Measurements from ENCODE around the gene SDC1. TPM values are rescaled to one million over a fixed set of nuclear protein-coding genes. Genes with fewer than 3 reads are reported as not detected.
A peak's percentile ranks its signal among the peaks of the same experiment; 100 is the strongest.

The SDC1 gene
- total RNA-seq, 4 donors from 2014 or later: 0.50 to 5.4 (median 1.6) TPM

- no peak for TF ChIP-seq CTCF (IDR thresholded peaks at IDR 0.05)
- no peak for ATAC-seq (ENCODE audit: low FRiP score)
- DNase-seq (ENCODE audit: low spot score): no peak
Observed at GRCh38 chr2:20227894-20228505, 3.1 kb upstream of the SDC1 start.

DNA sequence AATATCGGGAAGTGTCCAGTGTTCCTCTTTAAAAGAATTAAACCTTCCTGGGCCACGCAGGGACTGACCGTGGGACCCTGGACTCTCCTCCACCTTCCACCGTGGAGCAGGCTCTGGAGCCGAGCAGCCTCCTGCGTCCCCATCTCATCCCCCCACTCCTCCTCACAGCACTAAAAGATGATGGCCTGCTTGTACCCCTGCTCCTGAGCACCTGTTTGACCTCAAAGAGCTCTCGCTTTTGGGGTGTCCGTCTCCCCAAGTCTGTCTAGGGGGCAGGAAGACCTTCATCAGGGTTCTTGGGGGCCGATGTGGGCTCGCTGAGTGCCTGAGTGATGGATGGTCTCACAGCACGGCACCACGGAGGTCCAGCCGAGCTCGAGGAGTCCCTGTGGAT is 1.2 kb upstream of the SDC1 start:
- TF ChIP-seq CTCF (IDR thresholded peaks at IDR 0.05): no peak
- no peak for ATAC-seq (ENCODE audit: low FRiP score)
- no peak for DNase-seq (ENCODE audit: low spot score)

DNA sequence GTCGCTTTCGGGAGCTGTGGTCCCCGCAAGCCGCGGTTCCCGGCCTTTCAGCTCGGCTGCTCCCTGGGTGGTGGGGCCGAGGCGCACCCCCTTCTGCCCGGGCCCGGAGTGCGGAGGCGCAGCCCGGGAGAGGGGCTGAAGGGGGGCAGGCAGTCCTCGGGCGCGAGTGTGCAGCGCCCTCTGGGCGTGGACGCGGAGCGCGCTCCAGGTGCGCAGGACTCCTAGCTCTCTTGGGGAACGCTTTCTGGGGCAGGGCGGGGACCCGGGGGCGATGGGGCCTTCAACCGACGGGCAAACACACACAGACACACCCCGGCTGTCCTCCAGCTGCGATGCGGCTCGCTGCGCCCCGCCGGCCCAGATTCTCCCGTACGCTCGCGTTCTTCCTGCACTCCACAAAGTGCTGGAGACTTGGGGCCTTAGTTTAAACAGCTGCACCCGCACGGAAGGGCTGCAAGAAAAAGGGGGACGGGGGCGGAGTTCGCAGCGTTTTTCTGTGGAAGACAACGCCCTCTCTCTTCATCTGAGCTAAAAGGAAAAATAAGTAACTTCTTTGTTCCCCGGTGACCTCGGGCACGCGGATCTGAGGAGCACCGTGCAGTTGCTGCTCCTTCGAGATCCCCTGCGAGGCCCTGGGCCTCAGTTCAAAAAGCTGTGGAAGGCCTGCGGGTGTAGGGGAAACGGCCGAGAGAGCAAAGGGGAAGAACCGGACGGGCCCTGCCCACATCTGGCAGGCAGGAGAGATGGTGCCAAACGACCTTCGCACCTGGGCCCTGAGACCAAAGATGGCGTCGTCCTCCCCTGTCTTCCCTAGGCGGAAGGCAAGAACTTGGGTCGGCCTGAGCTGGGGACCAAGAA is 593 bp upstream of the SDC1 start:
- TF ChIP-seq CTCF (IDR thresholded peaks at IDR 0.05): no peak
- no peak for DNase-seq (ENCODE audit: low spot score)
- peak; percentile 53 for ATAC-seq (ENCODE audit: low FRiP score)

- TF ChIP-seq CTCF (IDR thresholded peaks at IDR 0.05): no peak
- ATAC-seq (ENCODE audit: low FRiP score) (peak; percentile 11), DNase-seq (ENCODE audit: low spot score) (no peak)
Observed at GRCh38 chr2:20224164-20224715, 690 bp downstream of the SDC1 start.

DNA sequence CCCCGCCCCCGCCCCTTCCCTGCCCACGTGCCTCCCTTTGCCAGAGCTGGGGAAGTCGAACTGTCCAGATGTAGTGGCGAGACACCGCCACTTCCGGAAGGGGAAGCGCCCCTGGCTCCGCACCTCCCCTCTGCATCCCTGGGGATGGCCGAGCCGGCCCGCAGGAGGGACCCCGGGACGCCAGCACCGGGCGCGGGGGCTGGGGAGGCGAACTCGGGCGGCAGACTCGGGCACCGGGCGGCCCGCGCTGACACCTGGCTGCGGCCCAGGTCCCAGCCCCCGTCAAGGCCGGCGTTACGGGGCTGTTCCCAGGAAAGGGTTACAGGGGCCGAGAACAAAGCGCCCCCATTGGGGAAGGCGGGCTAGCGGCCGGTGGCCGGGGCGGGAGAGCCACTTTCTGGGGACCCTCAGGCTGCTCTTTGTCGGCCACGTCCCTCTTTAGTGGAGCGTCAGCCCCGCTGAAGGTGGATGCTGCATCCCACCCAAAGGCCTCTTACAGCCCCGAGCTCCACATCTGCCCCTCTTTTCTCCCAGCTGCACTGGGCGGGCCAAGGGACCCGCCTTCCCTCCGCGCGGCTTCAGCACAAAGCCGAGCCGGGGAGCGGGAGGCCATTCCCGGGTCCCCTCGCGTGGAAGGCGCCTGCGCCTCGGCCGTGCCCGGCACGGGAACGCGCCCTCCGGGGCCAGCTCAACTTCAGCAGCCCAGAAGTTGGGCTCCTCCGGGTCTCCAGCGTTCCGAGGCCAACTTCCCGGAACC is 1.3 kb downstream of the SDC1 start:
- no peak for TF ChIP-seq CTCF (IDR thresholded peaks at IDR 0.05)
- peak; percentile 22 for ATAC-seq (ENCODE audit: low FRiP score)
- DNase-seq (ENCODE audit: low spot score): no peak

- no peak for DNase-seq (ENCODE audit: low spot score)
- no peak for TF ChIP-seq CTCF (IDR thresholded peaks at IDR 0.05)
Observed at GRCh38 chr2:20222769-20223406, 2.0 kb downstream of the SDC1 start.

More at GRCh38 chr2:20222769-20223406, 2.0 kb downstream of the SDC1 start:
- ATAC-seq (ENCODE audit: low FRiP score): no peak
